ENCODE measurements around the gene DDR2. TPM values are rescaled to one million over a fixed set of nuclear protein-coding genes. Genes with fewer than 3 reads are reported as not detected.
"Not testable (repeated sequence)": the region's sequence is repeated elsewhere in the genome, so short reads cannot be mapped to it uniquely, and the experiment has no call there.

DDR2 gene
- total and polyA plus RNA-seq, 2 of the 4 experiments (the other 2 are of a cell fraction), result 66.1 to 245 TPM

DNA sequence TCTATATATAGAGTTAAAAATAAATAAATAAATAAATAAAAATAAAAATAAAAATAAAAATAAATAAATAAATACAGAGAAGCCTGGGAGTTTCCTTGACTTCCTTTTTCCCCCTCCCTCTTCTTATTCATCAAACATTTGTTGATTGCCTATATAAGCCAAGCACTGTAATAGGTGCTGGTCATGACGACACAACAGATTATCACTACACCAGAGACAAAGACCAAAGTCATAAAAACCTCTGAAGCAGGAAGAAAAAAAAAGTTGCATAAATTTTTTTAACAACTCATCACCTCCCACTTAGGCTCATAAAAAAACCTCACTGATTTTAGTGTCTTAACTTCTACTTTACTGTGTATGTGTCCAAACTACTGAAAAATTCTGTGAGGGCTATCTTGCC, 95.2 kb downstream of the DDR2 start:
- H4K5ac ChIP-seq (ENCODE audit: low read depth, low read length); dilution Hi-C loops (cut with HindIII; ENCODE audit: low sequenced_read_pairs, unreplicated experiment); in situ Hi-C loops (cut with MboI; ENCODE audit: low sequenced_read_pairs); H3K56ac ChIP-seq (ENCODE audit: extremely low read depth, insufficient read depth, low read length); H3K4me3 ChIP-seq (ENCODE audit: insufficient read depth, low read depth, low read length); H2BK120ac ChIP-seq (ENCODE audit: low read depth, low read length); H2BK15ac ChIP-seq (ENCODE audit: low read depth, low read length); H3K9me3 ChIP-seq (ENCODE audit: control insufficient read depth, insufficient read depth, low read length); H4K91ac ChIP-seq (ENCODE audit: insufficient read depth, low read depth, low read length); H3K18ac ChIP-seq (ENCODE audit: low read depth, low read length); POLR2A ChIA-PET (ENCODE audit: unreplicated experiment); ATAC-seq (ENCODE audit: low read depth); H3K27me3 ChIP-seq (ENCODE audit: control insufficient read depth, insufficient read depth, low read length); CTCF ChIA-PET; H2AFZ ChIP-seq (replicated peaks; ENCODE audit: low read length, poor library complexity); DNase-seq; H3K4ac ChIP-seq (ENCODE audit: low read depth, low read length); H2AK9ac ChIP-seq (replicated peaks; ENCODE audit: low read depth, low read length, poor library complexity); H3K14ac ChIP-seq (replicated peaks; ENCODE audit: low read depth, low read length); H3K9ac ChIP-seq (ENCODE audit: low read depth, low read length); H2BK5ac ChIP-seq (ENCODE audit: low read depth, low read length, poor library complexity, severe bottlenecking); H3K23ac ChIP-seq (ENCODE audit: low read depth, low read length); H2AK5ac ChIP-seq (ENCODE audit: low read depth, low read length); intact Hi-C loops (cut with micrococcal nuclease); H3K27ac ChIP-seq (ENCODE audit: insufficient read depth, low read length); H3K4me2 ChIP-seq (ENCODE audit: low read depth, low read length); H2BK20ac ChIP-seq (ENCODE audit: low read depth, low read length); BruUV-seq (replicated peaks); H4K8ac ChIP-seq (ENCODE audit: low read depth in 2 of 2, low read length in 2 of 2): not testable (repeated sequence)
- Histone ChIP-seq H3K36me3 (ENCODE audit: control insufficient read depth, insufficient read depth, low read length) (peaks cover 18% of the 10 kb centered on the region; the same call in 1 of the 2 replicates), H3K4me1 (ENCODE audit: control insufficient read depth, insufficient read depth, low read length) (peaks cover 10% of the 10 kb centered on the region), H3K9me1 (ENCODE audit: insufficient read depth, low read length) (peaks cover 38% of the 10 kb centered on the region), H3K79me1 (ENCODE audit: low read depth in 1 of 2, low read length in 2 of 2) (peaks cover 47 to 74% of the 10 kb centered on the region in 2 experiments), H4K20me1 (ENCODE audit: insufficient read depth, low read length) (peaks cover 65% of the 10 kb centered on the region)
- WGBS, 2 experiments (ENCODE audit: extremely low coverage in 2 of 2, insufficient read length in 1 of 2), result no CpG with 5 or more reads among the region's 1 CpG

Measured in IMR-90 (cell line).